K562 (cell line): ENCODE data around the gene DPH7. TPM values are rescaled to one million over a fixed set of nuclear protein-coding genes. Genes with fewer than 3 reads are reported as not detected.

Experiments
- FOXK2 ChIP-seq, 2 experiments: fragments of 450-650 bp; IDR thresholded peaks in 1 of 2; conservative IDR thresholded peaks in 1 of 2; 2 replicates each; pipeline ENCODE4 v1.6.1; 2016; ENCODE audit warnings: low read depth in 2 of 2, mild to moderate bottlenecking in 1 of 2
- HOXB6 ChIP-seq: fragments of 250-450 bp; sonication (Bioruptor Pico); IDR thresholded peaks from 2 replicates; pipeline ENCODE4 v1.5.1; 2022; ENCODE audit warnings: mild to moderate bottlenecking, borderline replicate concordance
- JUND ChIP-seq, 2 experiments: IDR thresholded peaks; 2 replicates in 1 of 2; 3 replicates in 1 of 2; pipeline ENCODE4 v1.6.1; 2011; ENCODE audit warnings: borderline replicate concordance in 2 of 2, low read depth in 2 of 2, low read length in 2 of 2, improper control_type of control experiment in 1 of 2, missing biosample characterization in 1 of 2, missing genetic modification characterization in 1 of 2, missing genetic modification reagents in 1 of 2
- KDM2B ChIP-seq: fragments of 250-450 bp; sonication (Bioruptor Pico); IDR thresholded peaks from 2 replicates; pipeline ENCODE4 v1.8.0; 2021; ENCODE audit warnings: mild to moderate bottlenecking, moderate library complexity
- MGA ChIP-seq: fragments of 450-650 bp; IDR thresholded peaks from 2 replicates; pipeline ENCODE4 v1.6.1; 2016; ENCODE audit warnings: mild to moderate bottlenecking, moderate library complexity
- MNT ChIP-seq, 2 experiments: fragments of 450-650 bp; conservative IDR thresholded peaks; 2 replicates each; pipeline ENCODE4 v1.6.1; 2017; ENCODE audit warnings: mild to moderate bottlenecking in 2 of 2, moderate library complexity in 2 of 2
- TRIM25 ChIP-seq: fragments of 450-650 bp; IDR thresholded peaks from 2 replicates; pipeline ENCODE4 v1.7.0; 2016; ENCODE audit warnings: borderline replicate concordance
- UBTF ChIP-seq, 2 experiments: IDR thresholded peaks; 2 replicates each; pipeline ENCODE4 v1.6.1; 2012; ENCODE audit warnings: improper control_type of control experiment in 2 of 2, low read depth in 2 of 2, low read length in 2 of 2, borderline replicate concordance in 1 of 2
- polyA plus RNA-seq, 8 experiments: library from polyadenylated mRNA; depleted of rRNA in 4 of 8; stranded (reverse) in 5 of 8; unstranded in 3 of 8; fragments of >200 nt; fragmentation: Nextera tagmentation in 2 of 8; fragmentation: Illumina TruSeq in 1 of 8; extraction: Ambion mirVana in 2 of 8; extraction: Trizol in 1 of 8; gene quantifications; 2 replicates each; pipeline versions ENCODE4 v1.2.1 to v1.2.3, GENCODE V29; 2011 to 2014; ENCODE audit warnings: inconsistent platforms in 1 of 8, missing spikeins in 1 of 8
- total RNA-seq, 7 experiments: library from RNA; depleted of rRNA in 6 of 7; stranded (reverse); fragments of >200 nt in 6 of 7; fragmentation: Illumina TruSeq in 2 of 7; extraction: Trizol in 2 of 7; gene quantifications; 2 replicates each; pipeline versions ENCODE4 v1.2.1 to v1.2.3, GENCODE V29; 2011 to 2021; ENCODE audit warnings: low replicate concordance in 1 of 7

DPH7 gene
- total and polyA plus RNA-seq, 9 of the 15 experiments (the other 6 are each of a cell fraction or from before 2014, with no cell fraction given): 13.9 to 68.6 (median 41.3) TPM

GRCh38 chr9:137550231-137550621 is 28.5 kb downstream of the DPH7 start, which contains the start of gene PNPLA7 (continued):
- TF ChIP-seq TRIM25 (no peak), KDM2B (CRISPR knock-in tag) (no peak), JUND (IDR thresholded peaks at IDR 0.05; ENCODE audit: borderline replicate concordance, low read depth, low read length) (0 out of 2 replicates have a peak, but pooled peaks have one; percentile 5), JUND (tag; IDR thresholded peaks at IDR 0.05; ENCODE audit: borderline replicate concordance, low read depth, low read length) (no peak; the same call in 2 of the 3 replicates), MGA (0 out of 2 replicates have a peak, but pooled peaks have one; percentile 16), HOXB6 (CRISPR knock-in tag) (no peak), MNT (conservative IDR thresholded peaks at IDR 0.05) (peak; percentile 100), UBTF (IDR thresholded peaks at IDR 0.05; ENCODE audit: borderline replicate concordance in 1 of 2, low read depth in 2 of 2, low read length in 2 of 2) (peak in 1 of 2 experiments; percentile 56; a peak in 1 of 4 replicates), FOXK2 (conservative IDR thresholded peaks at IDR 0.05 in 1 of 2, IDR thresholded peaks at IDR 0.05 in 1 of 2; ENCODE audit: low read depth in 2 of 2) (peak; percentile 99 to 100)
